DMS 273 (cell line): Measurements from ENCODE around the gene NSD1.

Experiments used
- DNase-seq: peaks from one replicate; lab custom pipeline; 2025; ENCODE audit not compliant: unreplicated experiment; lab: John Stamatoyannopoulos, UW

NSD1 gene

GRCh38 chr5:177098120-177098469 lies 35.5 kb upstream of the NSD1 start:
- no peak for DNase-seq

GRCh38 chr5:177098470-177099141 lies 35.0 kb upstream of the NSD1 start:
- DNase-seq = peak; percentile 64

- no peak for DNase-seq
These were observed 34.0 kb upstream of the NSD1 start for GRCh38 chr5:177099422-177100093.

GRCh38 chr5:177100714-177101121 lies 32.9 kb upstream of the NSD1 start:
- DNase-seq = no peak

GRCh38 chr5:177103523-177104253 lies 29.9 kb upstream of the NSD1 start:
- peak; percentile 76 for DNase-seq

GRCh38 chr5:177105691-177106476 lies 27.7 kb upstream of the NSD1 start:
- no peak for DNase-seq

DNA sequence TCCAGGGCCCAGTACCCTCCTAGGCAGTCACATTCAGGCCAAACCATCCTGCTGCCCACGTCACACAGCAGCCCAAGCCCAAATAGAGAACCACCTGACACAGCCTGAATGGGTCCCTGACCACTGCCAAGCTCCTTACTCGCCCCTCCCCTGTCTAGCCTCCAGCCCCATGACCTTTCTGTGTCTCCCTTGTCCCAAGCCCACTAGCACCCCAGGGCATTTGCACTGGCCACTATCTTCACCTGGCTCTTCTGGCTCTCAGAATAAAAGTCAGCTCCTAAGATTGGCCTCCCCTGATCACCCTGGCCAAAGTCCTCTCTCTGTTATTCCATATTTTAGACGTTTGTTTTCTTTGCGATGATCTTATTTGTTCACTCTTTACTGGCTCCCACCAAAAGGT lies 26.4 kb upstream of the NSD1 start:
- DNase-seq = no peak

GRCh38 chr5:177109810-177110209 lies 23.8 kb upstream of the NSD1 start:
- no peak for DNase-seq

DNA sequence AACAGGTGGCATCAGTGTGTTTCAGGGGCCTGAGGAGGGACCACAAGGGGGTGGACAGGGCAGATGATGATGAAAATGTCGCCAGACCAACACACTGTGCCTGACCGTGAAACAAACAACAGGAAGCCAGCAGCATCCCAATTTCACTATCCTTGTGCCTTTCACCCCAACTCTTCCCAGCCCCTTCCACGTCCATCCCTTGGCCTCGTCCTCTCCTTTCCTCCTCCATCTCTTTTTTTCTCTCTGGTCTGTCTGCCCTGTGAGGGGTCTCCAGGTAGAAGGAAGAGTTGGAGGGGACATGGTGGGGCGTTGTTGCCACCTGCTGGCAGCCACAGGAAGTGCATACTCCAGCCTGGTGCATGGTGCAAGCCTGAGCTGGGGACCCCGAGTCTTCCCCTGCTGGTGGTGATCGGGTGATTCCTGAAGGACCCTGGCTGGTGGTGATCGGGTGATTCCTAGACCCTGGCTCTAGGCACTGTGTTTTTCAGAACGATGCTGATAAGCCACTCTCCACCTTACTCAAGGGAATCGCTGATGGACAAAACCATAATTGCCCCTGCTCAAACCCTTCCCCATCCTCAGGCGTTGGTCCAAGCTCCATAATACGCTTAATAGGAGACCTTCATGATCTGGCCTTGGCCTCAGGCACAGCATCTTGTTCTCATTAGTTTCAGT lies 21.7 kb upstream of the NSD1 start:
- DNase-seq = peak; percentile 85

GRCh38 chr5:177112589-177113220 lies 20.9 kb upstream of the NSD1 start:
- no peak for DNase-seq

DNA sequence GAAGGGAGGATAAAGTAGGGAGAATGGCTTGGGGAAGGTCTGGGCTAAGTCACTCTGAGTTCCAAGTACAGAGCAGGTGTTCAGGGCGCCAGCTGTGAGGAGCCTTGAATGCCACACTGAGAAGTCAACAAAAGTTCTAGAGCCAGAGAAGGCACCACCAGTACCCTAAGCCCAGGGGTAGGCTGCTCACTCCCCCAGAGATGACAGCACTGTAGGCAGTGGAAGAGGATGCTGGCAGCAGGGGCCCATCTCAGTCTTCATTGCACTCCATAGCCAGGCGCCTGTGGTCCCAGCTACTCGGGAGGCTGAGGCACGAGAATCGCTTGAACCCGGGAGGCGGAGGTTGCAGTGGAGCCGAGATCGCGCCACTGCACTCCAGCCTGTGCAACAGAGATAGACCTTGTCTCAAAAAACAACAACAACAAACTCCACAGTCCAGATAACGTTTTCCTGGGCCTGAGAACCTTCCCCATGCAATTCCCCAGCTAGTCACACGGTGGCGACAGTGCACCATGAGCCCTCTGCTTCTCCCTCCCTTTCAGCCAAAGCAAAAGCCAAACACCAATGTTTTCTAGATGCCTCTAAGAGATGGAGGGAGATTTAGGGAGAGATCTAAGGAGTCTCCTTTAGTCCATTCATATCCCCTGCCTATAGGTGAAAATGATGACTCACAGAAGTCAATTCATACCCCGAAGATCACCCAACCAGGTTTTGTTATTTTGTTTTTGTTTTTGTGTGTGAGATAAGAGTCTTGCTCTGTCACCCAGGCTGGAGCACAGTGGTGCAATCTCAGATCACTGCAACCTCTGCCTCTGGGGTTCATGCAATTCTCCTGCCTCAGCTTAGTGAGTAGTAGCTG lies 19.8 kb upstream of the NSD1 start:
- DNase-seq = peak; percentile 86

DNA sequence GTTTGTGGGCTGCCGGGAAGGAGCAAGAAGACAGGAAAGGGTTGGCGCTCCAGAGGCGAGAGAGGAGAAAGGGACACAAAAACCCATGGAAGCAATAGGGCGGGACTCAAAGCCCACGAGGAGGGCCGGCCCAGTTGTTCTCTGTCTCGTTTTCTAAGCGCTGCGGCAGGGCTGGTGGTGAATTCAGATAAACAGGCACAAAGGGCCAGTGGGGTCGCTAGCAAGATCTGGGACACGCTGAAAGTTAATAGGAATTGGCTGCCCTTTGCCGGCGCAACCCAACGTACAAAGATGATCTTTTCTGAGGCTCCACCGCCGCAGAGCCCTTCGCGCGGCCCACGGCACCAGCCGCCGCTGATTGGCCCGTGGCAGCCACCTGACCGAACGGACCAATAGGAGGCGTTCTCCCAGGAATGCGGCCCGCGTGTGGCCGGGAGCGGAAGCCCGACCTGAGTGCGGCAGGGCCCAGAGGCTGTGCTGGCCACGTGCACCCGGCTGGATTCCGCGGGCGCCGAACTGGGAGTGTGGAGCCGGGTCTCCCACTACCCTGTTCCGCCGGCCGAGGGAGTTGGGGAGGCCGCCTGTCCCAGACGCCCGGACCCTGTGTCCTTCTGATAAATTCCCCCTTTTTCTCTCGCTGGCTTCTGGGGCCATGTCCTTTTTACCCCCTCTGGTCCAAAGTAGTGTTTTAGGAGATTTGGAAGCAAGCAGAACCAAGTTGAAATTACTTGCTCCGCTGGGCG lies 16.8 kb upstream of the NSD1 start:
- no peak for DNase-seq

GRCh38 chr5:177117441-177118045 lies 16.0 kb upstream of the NSD1 start:
- no peak for DNase-seq

- DNase-seq = no peak
These were observed 11.0 kb upstream of the NSD1 start for GRCh38 chr5:177122566-177122965.

DNA sequence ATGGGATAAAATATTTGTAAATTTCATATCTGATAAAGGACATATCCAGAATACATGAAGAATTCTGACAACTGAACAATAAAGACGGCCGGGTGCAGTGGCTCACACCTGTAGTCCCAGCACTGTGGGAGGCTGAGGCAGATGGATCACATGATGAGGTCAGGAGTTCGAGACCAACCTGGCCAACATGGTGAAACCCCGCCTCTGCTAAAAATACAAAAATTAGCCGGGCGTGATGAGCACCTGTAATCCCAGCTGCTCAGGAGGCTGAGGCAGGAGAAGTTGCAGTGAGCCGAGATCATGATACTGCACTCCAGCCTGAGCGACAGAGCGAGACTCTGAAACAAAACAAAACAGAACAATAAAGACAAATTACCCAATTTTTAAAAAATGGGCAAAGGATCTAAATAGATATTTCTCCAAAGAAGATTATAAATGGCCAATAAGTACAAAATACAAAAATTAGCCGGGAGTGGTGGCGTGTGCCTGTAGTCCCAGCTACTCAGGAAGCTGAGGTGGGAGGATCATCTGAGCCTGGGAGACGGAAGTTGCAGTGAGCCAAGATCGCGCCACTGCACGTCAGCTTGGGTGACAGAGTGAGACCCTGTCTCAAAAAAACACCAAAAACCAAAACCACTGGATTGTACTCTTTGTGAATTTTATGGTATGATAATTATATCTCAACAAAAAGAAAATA lies 9.6 kb upstream of the NSD1 start:
- no peak for DNase-seq

DNA sequence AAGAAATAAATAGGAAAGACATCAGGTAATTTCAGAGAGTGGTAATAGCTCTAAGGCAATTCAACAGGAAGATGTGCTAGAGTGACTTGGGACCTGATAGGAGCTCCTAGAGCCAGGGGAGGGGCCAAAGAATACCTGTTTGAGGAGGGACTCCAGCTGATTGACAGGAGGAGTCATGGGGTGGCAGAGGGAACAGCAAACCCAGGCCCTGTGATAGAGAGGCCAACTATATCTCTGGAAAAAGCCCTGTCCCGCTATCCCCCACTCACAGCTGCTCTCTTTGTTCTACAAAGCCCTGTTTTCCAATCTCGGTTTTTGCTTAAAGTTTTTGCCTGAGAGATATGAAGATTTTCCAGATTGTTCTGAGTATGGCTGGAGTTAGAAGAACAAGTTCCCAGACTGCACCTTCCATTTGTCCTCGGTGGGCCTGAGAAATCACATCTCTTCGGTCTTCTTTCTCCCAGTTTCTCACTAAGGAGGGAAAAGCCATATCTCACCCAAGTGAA lies 9.0 kb upstream of the NSD1 start:
- DNase-seq = no peak

DNA sequence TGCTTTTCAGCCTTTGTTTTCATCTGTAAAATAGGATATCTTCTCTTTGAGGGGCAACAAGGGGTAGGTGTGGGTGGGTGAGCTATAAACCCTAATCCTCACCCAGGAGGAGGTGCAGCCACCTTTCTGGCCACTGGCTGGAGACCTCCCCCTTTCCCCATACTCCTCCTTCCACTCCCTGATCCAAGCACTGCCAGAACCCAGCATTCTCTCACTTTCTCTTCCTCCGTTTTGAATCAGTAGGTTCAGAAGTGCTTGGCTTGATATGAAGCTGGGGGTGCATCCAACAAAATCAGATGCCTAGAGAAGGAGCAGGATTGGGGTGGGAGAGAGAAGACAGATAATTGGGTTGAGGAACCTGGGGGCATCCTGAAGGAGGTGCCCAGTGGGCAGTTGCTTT lies 6.8 kb upstream of the NSD1 start:
- no peak for DNase-seq

DNA sequence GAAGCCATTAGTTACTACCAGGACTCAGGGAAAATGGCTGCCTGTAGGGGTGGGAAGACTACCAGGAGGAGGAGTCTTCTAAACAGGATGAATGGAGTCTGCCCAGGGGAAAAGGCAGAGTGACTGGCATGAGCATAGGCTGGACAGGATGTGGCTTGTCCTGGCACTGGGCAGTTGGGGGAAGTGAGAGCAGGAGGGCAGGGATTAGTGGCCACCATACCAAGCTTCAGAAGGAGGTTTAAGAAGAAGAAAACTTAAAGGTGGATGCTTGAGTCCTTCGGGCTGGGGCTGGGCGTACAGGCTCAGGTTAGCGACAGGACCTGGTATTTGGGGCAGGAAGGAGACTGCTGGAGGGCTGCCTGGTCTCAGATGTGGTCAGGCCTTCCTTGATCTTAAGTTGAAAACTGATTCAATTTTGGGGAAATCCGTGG lies 5.0 kb upstream of the NSD1 start:
- DNase-seq = no peak
